SKM-1 treated with dmso at 0.1 percent for 144 hours (cell line): ENCODE results near the gene GABRB1.

ENCODE experiments used
- DNase-seq: peaks from one replicate; lab custom pipeline; 2025; ENCODE audit not compliant: unreplicated experiment; lab: John Stamatoyannopoulos, UW

Gene GABRB1

GRCh38 chr4:47110546-47111132, 79.3 kb downstream of the GABRB1 start:
- DNase-seq = no peak

GRCh38 chr4:47118192-47118929, 87.0 kb downstream of the GABRB1 start:
- no peak for DNase-seq

GRCh38 chr4:47120783-47121182, 89.4 kb downstream of the GABRB1 start:
- DNase-seq = no peak

GRCh38 chr4:47122592-47123291, 91.4 kb downstream of the GABRB1 start:
- peak; percentile 66 for DNase-seq

- no peak for DNase-seq
These were observed 97.6 kb downstream of the GABRB1 start for GRCh38 chr4:47128991-47129390.

GRCh38 chr4:47135210-47135609, 103.8 kb downstream of the GABRB1 start:
- DNase-seq = no peak

GRCh38 chr4:47143261-47143660, 111.9 kb downstream of the GABRB1 start:
- no peak for DNase-seq

GRCh38 chr4:47145630-47146029, 114.3 kb downstream of the GABRB1 start:
- no peak for DNase-seq

- DNase-seq = no peak
These were observed 123.5 kb downstream of the GABRB1 start for GRCh38 chr4:47154816-47155370.

GRCh38 chr4:47155919-47156318, 124.6 kb downstream of the GABRB1 start:
- DNase-seq = no peak

- DNase-seq = peak; percentile 80
These were observed 128.7 kb downstream of the GABRB1 start for GRCh38 chr4:47160095-47160494.

- no peak for DNase-seq
These were observed 136.0 kb downstream of the GABRB1 start for GRCh38 chr4:47167081-47168035.

- DNase-seq = no peak
These were observed 152.7 kb downstream of the GABRB1 start for GRCh38 chr4:47184083-47184482.

- no peak for DNase-seq
These were observed 154.4 kb downstream of the GABRB1 start for GRCh38 chr4:47185761-47186160.

- no peak for DNase-seq
These were observed 156.2 kb downstream of the GABRB1 start for GRCh38 chr4:47187608-47188007.

GRCh38 chr4:47193179-47193578, 161.8 kb downstream of the GABRB1 start:
- no peak for DNase-seq

- DNase-seq = no peak
These were observed 162.8 kb downstream of the GABRB1 start for GRCh38 chr4:47194036-47194737.

GRCh38 chr4:47195706-47196105, 164.3 kb downstream of the GABRB1 start:
- no peak for DNase-seq

- DNase-seq = no peak
These were observed 167.4 kb downstream of the GABRB1 start for GRCh38 chr4:47198791-47199190.

- no peak for DNase-seq
These were observed 172.2 kb downstream of the GABRB1 start for GRCh38 chr4:47203593-47203992.
